GM19467 (cell line): Measurements from ENCODE around the gene TRIM36.

Experiments used
- ATAC-seq: cut with Tn5 transposase; IDR thresholded peaks from one replicate; pipeline ENCODE4 v1.9.1; 2021; ENCODE audit warnings: mild to moderate bottlenecking, moderate library complexity; ENCODE audit not compliant: unreplicated experiment

The TRIM36 gene

DNA sequence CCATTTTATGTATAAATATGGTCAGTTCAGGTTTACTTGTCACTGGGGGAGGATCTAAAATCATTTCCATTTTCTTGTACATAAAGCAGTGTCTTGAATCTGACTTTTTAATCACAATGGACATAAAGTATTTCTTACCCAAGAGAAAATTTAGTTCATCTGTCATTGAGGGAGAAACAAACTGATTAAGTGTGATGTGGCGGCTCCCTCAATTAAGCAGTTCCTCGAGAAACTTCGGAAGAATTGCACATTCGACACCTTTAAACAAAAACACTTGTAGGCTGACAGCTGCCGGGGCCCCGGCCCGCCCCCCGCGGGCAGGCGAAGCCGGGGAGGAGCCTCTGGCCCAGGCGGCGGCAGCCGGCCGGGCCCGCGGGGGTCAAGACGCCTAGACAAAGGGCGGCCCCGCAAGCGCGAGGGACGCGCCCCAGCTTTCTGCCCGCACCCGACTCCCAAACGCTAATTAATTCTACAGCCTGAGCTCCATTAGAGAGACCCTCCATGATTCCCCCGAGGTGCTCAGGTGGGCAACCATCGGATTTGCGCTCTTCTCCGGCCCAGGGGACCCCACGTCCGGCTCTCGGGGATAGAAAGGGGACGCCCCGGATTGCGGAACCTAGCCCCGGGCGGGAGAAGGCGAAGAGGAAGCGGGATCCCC, 750 bp downstream of the TRIM36 start:
- ATAC-seq = no peak

DNA sequence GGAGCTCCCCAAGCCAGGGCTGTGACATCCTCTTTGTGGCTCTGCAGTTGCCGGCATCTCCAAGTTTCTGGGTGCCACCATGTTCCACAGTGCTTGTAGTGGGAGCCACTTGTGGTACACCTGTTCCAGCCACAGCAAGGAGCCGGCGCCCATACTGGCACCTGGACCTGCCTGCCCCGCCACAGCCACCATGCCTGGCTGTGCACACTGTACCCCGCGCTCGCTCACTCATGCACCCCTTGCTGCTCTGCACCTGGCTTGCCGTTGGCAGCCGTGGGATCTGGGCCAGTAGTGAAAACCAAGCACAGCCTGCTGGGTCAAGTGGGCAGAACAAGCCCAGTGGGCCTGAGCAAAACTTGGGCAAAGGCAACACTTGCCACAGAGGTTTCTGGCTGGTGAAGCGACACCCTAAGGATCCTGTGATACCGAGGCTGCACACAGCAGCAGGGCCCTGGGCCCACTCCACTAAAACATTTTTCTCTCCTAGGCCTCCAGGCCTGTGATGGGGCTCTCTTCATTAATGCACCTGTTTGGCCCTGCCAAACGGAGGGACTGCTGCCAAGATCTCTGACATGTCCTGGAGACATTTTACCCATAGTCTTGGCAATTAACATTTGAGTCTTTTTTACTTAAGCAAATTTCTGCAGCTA, 2.8 kb downstream of the TRIM36 start:
- ATAC-seq = no peak

DNA sequence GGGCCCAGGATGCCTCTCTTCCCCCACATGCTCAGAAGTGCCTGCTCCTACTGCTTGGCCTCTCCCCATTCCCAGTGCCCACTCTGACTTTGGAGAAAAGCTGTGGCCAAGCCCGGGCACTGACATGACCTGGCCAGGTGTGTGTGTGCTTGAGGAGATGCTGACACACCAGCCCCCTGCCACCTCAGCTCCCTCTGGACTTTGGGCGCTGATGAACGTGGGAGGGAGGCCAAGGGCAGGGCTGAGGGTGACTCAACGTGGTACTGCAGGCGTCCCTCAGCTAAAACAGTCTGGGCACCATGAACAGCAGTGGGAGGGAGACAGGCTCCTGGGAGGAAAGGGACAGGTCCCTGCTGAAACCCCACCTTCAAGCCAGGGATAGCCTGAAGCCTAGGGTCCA, 3.9 kb downstream of the TRIM36 start:
- ATAC-seq = no peak

- ATAC-seq = no peak
Measured at GRCh38 chr5:115160975-115161475, 8.7 kb downstream of the TRIM36 start.

DNA sequence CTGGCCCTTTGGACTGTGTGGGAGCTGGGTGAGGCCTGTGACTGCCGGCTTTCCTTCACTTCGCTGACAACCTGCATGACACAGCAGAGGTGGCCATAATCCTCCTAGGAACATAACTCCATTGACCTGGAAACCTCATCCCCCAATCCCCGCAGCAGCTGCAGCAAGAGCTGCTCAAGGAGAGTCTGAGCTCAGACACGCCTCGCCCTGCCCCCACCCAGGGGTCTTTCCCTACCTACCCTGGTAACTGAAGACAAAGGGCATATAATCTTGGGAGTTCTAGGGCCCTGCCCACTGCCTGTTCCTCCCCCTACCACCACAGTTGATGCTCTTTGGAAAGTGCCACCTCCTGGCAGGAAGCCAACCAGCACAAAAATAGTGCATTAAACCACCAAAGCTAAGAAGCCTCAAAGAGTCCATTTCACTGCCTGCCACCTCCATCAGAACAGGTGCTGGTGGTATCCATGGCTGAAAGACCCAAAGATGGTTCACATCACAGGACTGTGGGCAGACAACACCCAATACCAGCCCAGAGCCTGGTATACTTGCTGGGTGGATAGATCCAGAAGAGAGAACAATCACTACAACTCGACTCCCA, 18.4 kb downstream of the TRIM36 start:
- no peak for ATAC-seq

GRCh38 chr5:115150512-115150911, 19.2 kb downstream of the TRIM36 start:
- ATAC-seq = no peak

- ATAC-seq = no peak
Measured at GRCh38 chr5:115147052-115147451, 22.7 kb downstream of the TRIM36 start.

GRCh38 chr5:115136294-115136693, 33.4 kb downstream of the TRIM36 start:
- no peak for ATAC-seq

DNA sequence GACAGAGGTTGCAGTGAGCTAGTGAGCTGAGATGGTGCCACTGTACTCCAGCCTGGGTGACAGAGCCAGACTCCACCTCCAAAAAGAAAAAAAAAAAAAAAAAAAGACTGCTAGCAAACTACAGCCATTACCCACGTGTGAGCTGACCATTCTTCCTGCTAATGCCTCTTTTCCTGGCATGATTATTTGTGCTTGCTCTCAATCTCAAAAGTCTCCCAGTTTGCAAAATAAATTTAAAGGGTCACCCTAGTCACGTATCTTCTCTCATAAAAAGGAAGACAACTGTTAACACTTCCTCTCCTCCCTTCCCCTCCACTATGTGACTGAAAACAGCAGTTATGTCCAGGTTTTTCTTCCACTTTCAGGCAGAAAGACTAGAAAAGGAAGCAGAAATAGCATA, 37.2 kb downstream of the TRIM36 start:
- no peak for ATAC-seq

DNA sequence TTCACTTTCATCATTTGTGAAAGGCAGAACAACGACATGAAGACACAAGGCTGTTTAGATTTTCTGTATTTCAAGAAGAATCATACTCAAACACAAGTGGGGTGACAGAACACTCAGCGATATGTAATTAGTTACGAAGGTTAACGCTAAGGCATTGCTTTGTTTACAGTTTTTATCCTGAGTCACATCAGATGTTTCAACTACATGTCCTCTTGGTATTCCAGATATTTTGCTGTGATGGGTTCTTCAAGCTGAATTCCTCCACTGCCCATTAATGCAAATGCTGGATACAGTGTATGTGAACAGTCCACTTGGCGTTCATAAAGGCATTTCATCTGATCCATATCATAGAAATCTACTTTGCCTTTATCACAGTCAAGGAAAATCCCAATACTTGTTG, 43.4 kb downstream of the TRIM36 start:
- no peak for ATAC-seq

GRCh38 chr5:115124741-115125140, 45.0 kb downstream of the TRIM36 start:
- no peak for ATAC-seq

DNA sequence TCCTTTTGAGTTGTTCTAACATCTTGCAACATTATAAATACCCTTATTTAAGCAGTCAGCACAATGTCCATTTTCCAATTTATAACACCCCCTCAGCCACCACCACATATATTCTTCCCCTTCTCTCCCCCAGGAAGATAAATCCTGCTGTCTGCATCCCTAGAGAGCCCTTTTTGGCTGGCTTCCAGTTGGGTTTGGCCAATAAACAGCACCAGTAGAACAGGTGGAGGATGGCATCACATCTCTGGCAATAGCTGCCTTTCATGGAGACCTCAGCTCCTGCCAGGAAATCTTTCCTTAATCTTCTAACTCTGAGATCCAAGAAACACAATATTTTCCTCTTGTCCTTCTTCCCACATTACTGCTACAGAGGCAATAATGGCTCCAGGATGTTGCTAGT, 53.7 kb downstream of the TRIM36 start:
- no peak for ATAC-seq

GRCh38 chr5:115109840-115110239, 59.9 kb downstream of the TRIM36 start:
- no peak for ATAC-seq

GRCh38 chr5:115109356-115109755, 60.4 kb downstream of the TRIM36 start:
- no peak for ATAC-seq

- ATAC-seq = no peak
Measured at GRCh38 chr5:115100319-115100955, 69.3 kb downstream of the TRIM36 start.

GRCh38 chr5:115098041-115098702, 71.5 kb downstream of the TRIM36 start:
- ATAC-seq = peak; percentile 94

DNA sequence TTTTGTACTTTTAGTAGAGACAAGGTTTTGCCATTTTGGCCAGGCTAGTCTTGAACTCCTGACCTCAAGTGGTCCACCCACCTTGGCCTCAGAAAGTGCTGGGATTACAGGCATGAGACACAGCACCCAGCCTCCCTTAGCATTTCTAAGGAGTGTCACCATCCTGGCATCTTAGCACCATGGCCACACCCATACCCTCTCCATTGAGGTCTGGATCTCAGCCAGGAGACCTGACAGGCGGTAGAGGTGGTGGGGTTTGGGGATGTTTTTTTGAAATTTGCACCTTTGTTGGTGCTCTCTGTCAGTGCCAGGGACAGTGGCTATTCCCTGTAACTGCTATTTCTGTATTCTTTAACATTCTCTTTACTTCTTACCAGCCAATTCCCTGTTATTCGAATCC, 72.5 kb downstream of the TRIM36 start:
- ATAC-seq = no peak

GRCh38 chr5:115096034-115096769, 73.5 kb downstream of the TRIM36 start:
- ATAC-seq = no peak

- no peak for ATAC-seq
Measured at GRCh38 chr5:115087951-115088350, 81.8 kb downstream of the TRIM36 start.

DNA sequence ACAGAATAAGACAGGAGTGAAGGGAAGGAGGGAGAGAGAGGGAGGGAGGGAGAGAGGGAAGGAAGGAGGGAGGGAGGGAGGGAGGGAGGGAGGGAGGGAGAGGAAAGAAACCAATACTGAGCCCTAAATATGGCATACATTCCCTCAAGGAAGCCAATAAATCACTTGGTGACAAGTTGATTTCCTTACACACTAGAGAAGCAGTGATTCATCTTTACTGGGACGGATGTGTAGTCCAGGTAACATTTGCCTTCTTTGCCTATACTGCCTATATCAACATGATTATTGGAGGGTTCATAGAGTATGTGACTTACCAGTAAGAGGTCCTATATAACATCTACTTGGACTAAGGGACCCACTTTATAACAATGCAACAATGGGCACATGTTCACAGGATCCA, 83.2 kb downstream of the TRIM36 start:
- ATAC-seq = no peak
